HG02938 (cell line): ENCODE data around the gene PRM1.
"Not testable (repeated sequence)": the region's sequence is repeated elsewhere in the genome, so short reads cannot be mapped to it uniquely, and the experiment has no call there.

ENCODE experiments used
- ATAC-seq: cut with Tn5 transposase; IDR thresholded peaks from one replicate; pipeline ENCODE4 v1.9.1; 2021; ENCODE audit warnings: mild to moderate bottlenecking, moderate library complexity; ENCODE audit not compliant: unreplicated experiment

The PRM1 gene

DNA sequence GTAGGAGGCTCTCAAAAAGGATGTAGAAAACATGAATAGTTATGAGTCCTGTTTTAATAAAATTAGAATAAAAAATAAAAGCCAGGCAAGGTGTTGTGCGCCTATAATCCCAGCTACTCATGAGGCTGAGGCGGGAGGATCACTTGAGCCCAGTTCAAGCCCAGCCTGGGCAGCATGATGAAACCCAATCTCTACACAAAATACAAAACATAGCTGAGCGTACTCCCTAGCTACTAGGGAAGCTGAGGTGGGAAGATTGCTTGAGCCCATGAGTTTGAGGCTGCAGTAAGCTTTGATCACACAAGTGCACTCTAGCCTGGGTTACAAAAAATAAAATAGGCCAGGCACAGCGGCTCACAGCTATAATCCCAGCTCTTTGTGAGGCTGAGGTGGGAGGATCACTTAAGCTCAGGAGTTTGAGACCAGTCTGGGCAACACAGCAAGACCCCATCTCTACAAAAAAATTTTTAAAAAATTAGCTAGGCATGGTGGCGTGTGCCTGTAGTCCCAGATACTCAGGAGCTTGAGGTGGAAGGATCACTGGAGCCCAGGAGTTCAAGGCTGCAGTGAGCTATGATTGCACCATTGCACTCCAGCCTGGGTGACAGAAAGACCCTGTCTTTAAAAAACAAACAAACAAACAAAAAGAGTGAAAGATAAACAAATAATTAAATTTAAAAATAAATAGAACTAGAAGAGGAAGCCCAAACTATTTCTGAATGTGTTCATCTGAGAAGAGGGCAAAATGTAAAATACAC lies 17.2 kb upstream of the PRM1 start:
- peak; percentile 22 for ATAC-seq

DNA sequence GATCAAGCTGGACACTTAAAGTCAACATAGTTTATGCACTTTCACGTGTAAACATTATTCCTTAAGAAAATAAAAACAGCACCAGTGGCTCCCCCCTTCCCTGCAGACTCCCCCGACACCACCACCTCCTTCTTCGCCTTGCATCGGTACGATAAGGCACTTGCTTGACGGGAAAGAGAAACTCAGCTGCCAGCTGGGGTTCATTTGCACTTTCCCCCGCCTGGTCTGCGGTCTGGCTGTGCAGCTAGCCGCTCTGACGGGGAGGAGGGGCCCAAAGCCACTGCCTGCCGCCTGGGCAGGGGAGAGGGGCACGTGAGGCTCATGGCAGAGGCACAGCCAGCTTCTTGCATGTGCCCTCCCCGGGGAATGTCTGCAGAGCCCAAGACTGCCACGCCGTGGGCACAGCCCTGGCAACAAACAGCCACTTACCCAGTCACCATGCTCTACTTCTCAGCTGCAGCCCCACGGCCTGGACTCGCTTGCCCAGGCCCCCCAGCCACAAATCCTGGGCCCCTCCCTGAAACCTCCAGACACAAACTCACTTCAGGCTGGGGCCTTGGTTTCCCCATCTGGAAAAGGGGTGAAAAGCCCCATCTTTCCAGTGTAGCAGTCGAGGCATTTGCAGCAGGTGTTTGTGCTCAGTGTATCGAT lies 16.5 kb upstream of the PRM1 start:
- peak; percentile 53 for ATAC-seq

DNA sequence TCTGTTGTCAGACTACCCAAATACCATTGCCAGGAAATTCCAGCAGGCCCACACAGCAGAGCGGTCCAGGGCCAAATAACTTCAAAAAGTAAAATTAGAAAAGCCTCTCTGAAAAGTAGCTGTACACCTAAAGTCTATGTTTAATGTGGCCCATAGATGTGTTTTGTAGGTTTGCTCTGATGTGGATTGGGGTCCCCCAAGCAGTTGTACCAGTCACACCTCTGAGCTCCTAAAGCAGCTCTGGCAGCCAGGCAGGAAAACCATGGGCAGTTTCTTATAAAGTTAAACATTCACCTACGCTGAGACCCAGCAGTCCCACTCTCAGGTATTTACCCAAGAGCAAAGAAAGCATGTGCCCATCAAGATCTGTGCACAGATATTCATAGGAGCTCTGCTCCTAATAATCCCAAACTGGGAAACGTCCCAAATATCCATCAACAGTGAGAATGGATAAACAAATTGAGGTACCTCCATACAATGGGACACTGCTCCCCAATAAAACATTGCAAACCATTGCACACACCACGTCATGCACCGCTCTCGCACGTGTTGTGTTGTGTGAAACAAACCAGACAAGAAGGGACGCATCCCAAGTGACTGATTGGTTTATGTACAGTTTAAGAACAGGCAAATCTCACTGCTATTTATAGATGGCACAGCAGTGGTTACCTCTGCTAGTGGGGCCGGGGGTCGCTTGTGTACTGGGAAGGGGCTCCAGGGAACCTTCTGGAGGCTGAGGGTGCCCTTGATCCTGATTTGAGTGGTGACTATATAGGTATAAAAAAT lies 15.8 kb upstream of the PRM1 start:
- ATAC-seq, result peak; percentile 17

DNA sequence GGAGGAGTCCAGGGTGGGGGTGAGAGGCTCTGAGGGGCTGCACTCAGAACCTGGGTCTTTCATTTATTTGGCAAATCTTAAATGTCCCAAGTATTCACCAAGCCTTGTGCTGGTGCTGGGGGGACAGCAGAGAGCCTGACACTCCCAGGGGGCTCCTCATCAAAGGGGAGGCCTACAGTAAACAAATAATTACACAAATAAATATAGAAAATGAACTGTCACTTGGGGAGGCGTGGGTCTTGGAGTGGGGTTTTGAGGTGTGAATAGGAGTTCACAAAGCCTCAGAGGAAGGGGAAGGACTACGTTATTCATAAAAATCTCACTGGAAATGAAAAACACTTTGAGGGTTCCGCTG lies 15.2 kb upstream of the PRM1 start:
- ATAC-seq, result no peak

DNA sequence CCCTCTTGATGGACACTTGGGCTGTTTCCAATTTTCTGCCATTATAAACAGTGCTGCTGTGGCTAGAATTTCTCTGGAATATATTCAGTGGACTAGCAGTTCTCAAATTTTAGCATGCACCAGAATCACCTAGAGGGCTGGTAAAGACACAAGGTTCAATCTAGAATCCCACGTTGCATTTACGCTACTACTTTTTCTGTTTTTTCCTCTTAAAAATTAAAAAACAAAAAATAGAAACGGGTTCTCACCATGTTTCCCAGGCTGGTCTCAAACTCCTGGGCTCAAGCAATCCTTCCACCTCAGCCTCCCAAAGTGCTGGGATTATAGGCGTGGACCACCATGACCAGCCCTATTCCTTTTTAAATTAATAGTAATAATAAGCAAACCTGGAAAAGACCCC lies 14.5 kb upstream of the PRM1 start:
- no peak for ATAC-seq

DNA sequence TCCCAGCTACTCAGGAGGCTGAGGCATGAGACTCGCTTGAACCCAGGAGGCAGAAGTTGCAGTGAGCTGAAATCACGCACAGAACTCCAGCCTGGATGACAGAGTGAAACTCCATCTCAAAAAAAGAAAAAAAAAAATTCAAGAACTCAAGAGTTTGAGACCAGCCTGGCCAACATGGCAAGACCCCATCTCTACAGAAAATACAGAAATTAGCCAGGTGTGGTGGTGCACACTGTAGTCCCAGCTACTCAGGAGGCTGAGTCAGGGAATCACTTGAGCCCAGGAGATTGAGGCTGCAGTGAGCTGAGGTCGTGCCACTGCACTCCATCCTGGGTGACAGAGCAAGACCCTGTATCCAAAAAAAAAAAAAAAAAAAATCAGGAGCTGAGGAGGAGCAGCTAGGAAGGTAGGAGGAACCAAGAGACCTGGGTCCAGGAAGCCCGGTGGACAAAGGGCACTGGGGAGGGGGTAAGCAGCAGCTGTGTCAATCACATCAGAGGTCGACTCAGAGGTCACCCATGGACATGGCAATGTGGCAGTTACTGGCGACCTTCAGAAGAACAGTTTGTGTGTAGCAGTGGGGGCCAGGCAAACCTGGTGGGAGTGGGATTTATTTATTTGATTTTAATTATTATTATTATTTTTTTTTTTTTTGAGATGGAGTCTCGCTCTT lies 11.1 kb upstream of the PRM1 start:
- ATAC-seq, result no peak

DNA sequence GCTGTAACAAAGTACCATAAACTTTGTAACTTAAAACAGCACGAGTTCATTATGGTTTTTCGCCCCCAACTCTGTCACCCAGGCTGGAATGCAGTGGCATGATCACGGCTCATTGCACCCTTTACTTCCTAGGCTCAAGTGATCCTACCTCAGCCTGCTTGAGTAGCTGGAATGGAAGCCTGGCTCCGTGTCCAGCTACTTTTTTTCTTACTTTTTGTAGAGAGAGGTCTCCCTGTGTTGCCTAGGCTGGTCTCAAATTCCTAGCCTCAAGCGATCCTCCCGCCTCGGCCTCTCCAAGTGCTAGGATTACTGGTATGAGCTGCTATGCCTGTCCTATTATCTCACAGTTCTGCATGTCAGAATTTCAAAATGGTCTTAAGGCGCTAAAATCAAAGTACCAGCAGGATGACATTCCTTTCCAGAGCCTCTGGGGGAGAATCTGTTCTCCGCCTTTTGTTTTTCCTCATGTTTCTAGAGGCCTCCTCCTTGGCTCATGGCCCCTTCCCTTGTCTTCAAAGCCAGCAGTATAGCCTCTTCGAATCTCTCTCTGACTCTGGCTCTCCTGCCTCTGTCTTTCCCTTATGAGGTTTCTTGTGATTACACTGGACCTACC lies 10.1 kb upstream of the PRM1 start:
- ATAC-seq, result no peak

DNA sequence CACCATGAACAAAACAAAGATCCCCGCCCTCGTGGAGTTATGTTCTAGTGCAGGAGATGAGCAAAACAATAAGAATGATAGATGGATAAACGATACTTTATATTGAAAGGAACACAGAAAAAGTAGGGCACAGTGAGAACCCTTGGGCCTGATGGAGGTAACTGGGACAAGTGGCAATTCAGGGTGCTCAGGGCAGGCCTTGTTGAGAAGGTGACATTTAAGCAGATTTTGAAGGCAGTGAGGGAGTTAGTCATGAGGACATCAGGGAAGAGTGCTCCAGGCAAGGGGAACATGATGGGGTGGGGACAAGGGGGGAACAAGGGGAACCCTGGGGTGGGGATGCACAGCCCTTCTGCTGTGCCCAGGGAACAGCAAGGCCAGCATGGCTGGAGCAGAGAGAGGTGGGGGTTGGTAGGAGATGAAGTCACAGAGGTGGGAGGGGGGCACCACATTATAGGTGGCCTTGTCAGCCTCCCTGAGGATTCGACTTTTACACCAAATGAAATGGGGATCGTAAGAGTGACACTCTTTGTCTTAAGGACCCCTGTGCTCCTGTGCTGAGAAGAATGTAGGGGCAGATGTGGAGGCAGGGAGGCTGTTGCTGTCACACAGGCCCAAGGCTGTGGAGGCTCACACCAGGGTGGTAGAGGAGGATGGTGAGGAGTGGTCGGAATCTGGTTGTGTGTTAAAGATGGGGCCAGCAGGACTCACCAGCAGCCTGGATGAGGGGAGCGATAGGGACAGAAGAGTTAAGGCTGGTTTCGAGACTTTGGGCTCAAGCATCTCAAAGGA lies 9.2 kb upstream of the PRM1 start:
- no peak for ATAC-seq

DNA sequence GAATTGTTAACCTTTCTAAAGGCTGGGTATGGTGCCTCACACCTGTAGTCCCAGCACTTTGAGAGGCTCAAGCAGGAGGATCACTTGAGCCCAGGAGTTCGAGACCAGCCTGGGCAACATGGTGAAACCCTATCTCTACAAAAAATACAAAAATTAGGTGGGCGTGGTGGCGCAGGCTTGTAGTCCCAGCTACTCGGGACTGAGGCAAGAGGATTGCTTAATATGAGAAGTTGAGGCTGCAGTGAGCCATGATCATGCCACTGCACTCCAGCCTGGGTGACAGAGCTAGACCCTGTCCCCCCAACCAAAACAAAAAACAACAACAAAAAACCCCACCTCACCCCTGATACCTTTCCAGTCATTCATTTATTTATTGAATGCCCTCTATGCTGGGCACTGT lies 8.6 kb upstream of the PRM1 start:
- ATAC-seq, result not testable (repeated sequence)

DNA sequence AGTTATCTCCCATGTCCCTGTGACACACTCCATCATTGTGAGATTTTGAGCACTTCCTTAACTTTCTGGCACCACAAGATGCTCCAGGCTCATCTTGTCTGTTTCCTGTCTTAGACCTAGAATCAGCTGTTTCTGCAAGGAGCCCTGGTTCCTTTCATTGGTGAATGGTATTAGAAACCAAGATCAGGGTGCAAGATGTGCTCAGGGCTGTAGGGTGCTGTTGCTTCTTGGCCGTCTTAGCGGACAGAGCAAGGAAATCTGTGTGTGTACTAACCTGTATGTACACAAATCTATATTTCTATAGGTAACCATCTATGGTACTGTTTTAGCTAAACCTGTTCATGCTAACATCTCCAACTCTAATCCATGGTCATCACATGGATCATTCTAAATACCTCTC lies 8.1 kb upstream of the PRM1 start:
- no peak for ATAC-seq

DNA sequence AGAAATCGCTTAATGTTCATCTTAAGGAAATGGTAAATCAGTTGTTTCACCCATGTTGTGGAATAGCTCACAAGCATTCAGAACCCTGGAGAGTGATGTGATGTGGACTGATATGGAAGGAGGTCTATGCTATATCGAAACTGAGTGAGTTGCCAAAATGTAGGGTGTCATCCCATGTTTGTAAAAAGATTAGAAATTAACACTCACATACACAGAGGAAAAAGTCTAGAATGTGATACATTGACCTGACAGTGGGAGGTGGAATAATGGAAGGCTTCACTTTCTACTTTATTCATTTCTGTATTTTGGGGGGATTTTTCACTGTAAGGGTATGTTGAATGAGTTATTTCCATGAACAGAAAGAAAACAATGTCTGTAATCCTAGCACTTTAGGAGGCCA lies 4.7 kb upstream of the PRM1 start:
- no peak for ATAC-seq

DNA sequence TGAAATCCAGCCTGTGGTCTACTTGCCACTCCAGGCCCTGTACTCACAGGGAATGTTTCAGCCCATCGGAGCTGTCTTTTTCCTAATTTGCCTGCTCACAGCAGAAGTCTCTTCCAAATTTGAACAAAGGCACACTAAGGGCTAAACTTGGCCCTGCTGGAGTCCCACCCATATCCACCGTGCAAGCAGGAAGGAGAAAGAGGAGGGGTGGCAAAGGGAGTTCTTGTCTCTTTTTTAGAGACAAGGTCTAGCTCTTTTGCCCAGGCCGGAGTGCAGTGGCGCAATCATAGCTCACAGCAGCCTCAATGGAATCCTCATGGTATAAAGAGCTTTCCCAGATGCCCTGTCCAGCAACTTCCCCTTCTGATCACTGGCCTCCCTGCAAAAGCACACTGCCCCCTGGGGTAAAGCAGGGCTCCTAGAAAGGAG lies 2.7 kb upstream of the PRM1 start:
- no peak for ATAC-seq

DNA sequence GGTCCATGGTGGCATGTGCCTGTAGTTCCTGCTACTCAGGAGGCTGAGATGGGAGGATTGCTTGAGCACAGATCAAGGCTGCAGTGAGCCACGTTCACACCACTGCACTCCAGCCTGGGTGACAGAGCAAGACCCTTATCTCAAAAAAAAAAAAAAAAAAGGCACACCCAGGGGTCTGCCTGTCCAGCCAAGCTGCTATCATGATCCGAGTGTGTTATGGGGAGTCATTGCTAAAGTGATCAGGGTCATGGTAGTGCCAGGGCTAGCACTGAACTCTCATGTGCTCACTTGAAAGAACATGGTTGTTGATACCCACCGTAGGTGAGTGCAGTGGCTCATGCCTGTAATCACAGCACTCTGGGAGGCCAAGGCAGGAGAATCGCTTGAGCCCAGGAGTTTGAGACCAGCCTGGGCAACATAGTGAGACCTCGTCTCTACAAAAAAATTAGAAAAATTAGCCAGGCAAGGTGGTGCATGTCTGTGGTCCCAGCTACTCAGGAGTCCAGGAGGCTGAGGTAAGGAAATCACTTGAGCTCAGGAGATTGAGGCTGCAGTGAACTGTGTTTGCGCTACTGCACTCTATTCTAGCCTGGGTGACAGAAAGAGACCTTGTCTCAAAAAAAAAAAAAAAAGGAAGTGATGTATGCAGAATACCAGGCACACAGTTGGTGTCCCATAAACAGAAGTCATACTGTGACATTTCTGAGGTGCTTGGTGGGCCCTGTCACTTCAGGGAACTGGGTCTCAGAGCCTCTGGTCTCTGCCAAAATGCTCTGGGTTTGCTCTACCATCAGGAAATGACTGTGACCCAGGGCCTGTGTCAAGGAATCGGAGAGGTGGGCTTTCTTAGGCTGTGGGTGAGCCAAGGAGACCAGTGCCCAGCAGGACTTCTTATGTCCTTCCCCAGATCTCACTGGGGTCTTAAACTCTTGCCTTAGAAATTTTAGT lies 2.2 kb downstream of the PRM1 start:
- no peak for ATAC-seq

DNA sequence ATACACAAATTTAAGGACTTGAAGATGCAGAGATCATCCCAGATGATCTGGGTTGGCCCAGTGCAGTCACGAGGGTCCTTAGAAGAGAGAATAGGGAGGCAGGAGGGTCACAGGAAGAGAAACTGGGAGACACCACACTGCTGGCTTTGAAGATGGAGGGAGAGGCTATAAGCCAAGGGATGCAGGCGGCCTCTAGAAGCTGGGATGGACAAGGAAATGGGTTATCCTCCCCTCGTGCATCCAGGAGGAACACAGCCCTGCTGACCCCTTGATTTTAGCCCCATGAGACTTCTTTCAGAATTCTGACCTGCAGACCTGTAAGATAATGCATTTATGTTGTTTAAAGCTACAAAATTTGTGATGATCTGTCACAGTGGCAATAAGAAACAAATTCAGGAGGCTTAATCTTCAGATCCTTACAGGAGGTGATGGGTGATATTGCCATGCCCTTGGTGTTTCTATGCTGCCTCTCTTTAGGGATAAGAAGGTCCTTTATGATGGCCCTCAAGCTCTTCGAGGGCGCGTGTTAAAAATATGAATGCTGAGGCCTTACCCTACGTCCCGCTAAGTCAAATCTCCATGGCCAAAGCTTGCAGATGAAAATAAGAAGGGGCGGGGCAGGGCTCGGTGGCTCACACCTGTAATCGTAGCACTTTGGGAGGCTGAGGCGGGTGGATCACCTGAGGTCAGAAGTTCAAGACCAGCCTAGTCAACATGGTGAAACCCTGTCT lies 3.4 kb downstream of the PRM1 start:
- ATAC-seq, result no peak

DNA sequence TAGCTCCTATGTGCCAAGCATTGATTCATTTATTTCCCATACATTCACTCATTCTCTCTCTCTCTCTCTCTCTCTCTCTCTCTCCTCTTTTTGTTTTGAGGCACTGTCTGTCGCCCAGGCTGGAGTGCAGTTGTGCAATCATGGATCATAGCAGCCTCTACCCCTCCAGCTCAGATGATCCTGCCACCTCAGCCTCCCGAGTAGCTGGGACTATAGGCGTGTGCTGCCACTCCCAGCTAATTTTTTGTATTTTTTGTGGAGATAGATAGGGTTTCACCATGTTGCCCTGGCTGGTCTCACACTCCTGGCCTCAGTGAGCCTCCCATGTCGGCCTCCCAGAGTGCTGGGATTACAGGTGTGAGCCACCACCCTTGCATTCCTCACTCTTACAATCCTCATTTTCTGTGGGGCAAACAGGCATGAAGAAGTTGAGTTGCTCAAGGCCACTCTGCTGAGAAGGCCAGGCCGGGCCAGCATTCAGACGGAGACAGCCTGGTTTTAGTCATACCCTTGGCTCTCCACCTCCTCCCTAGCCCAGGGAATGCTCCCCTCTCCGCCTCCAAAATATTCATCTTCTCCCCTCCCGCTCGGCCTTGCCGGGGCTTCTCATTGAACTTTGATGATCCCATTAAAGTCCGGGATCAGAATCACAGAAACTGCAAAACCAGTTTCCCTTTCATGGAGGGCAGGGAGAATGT lies 4.1 kb downstream of the PRM1 start:
- ATAC-seq, result no peak

DNA sequence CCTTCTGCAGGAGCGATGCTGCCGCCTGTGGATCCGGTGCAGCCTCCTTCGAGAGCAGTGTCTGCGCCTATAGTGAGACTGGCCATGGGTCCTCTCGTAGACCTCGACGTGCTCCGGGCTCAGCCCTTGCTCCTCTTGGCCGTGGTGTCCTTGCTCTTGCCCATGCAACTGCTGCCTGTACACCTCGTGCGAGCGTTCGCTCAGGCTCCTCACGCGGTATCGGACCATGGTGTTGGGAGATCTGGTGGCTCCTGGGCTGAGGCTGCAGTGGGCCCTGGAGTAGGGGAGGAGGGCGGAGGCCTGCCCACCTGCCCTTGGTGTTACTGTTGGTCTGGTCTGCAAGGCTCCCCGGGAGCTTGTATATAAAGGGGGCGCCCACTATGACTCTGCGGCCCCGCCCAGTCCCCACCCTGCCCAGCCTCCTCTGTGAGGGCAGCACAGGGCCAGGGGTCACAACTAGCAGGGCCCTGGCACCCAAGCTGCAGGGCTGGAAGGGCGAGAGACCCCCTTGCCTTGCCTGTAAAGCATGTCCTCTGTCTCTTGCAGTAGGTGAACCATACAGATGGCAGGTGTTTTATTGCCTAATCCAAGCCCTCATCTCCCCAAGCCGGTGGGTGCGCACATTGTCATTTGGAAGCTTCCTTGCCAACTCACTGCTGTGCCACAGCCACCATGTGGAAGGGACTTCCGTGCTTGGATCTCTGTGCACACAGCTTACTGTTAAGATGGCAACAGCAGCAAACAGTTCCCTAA lies 4.8 kb downstream of the PRM1 start, which contains the start of gene PRM2:
Gene PRM2 (minus strand): TSS at position 338 of the 753 bp plus-strand sequence. CDS start 110 bp downstream, at position 228.
- ATAC-seq, result no peak

DNA sequence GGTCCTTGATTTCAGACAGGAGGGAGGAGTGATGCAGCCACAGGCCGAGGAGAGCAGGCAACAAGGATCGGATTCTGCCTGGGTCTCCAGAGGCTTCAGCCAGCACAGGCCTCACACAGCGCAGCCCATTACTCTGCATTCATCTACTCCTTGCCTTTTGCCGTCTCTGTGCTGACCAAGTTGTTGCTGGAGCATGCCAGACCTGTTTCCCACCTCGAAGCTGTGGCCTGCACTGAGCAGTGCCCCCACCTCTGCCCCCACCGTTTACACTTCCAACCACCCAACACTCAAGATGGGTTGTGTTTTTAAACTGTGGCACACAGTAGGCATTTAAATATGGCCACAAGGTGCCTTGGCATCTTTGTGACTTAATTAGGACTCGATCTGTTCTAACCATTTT lies 6.2 kb downstream of the PRM1 start:
- ATAC-seq, result no peak
